Stimulated activated CD8-positive, alpha-beta memory T cell treated with anti-CD3 and anti-CD28 coated beads, Interleukin-15, amount 100 ng/mL, for 24 hours (primary cell): ENCODE results near the gene CLEC2L.
"Not testable (repeated sequence)": the region's sequence is repeated elsewhere in the genome, so short reads cannot be mapped to it uniquely, and the experiment has no call there.

Experiments
- DNase-seq: peaks from one replicate; pipeline ENCODE4 v3.0.0-alpha.2; 2020; ENCODE audit warnings: low read depth

The CLEC2L gene

GRCh38 chr7:139523968-139524815 is 707 bp downstream of the CLEC2L start:
- no peak for DNase-seq

DNA sequence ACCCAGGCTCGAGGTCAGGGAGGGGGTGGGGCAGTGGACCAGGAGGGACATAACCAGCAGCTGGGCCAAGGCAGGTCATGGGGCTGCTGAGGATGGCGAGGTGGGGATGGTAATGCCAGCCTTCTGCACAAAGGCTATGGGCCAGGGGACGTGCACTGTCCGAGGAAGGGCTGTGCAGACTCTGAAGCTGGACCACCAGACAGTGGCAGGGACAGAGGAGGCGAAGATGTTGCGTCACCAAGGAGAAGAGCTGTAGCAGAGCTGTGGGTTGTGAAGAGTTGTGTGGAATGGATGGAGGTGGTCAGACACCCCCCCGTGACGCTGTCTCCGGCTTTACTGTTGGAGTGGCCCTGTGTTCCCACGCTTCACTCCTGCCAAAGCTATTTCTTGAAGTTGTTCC is 1.8 kb downstream of the CLEC2L start:
- DNase-seq: no peak

DNA sequence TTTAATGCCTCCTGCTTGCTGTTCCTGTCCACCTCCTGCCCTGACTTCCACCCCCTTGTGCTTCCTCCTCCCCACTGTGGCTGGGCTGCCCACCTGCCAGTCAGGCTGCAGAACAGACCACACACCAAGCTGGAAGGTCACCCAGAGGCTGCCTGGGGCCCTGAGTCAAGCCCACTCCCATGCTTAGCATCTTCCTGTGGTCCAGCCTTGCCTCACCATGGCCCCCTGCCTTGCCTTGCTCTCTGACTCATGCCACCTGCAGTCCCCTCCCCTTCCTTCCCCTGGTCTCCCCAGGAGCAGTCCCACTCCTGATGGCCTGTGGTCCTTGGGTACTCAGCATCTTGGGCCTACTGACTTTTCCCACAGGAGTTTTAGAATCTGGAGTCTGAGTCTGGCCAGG is 2.3 kb downstream of the CLEC2L start:
- no peak for DNase-seq

- DNase-seq: no peak
Observed at GRCh38 chr7:139526578-139527544, 3.4 kb downstream of the CLEC2L start.

GRCh38 chr7:139531094-139531493 is 7.6 kb downstream of the CLEC2L start:
- DNase-seq: no peak

DNA sequence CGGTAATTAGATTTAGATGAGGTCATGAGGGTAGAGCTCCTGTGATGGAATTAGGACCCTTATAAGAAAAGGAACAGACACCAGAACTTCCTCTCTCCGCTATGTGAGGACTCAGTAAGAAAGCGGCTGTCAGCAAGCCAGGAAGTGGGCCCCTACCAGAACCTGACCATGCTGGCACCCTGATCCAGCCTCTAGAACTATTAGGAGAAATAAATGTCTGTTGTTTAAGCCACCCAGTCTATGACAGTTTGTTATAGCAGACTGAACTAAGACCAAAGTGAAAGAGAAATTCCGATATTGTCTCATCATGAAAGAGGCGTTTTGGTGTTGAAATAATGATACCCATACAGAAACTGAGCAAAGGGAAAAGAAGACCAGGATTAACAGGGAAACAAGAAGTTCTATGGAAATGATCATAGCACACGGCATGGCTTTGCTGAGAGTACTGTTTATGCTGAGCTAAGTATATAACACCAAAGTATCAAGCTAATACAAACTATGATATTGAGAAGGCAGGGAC is 9.2 kb downstream of the CLEC2L start:
- DNase-seq: no peak

- DNase-seq: no peak
Observed at GRCh38 chr7:139534096-139534495, 10.6 kb downstream of the CLEC2L start.

GRCh38 chr7:139534966-139535651 is 11.6 kb downstream of the CLEC2L start:
- DNase-seq: no peak

DNA sequence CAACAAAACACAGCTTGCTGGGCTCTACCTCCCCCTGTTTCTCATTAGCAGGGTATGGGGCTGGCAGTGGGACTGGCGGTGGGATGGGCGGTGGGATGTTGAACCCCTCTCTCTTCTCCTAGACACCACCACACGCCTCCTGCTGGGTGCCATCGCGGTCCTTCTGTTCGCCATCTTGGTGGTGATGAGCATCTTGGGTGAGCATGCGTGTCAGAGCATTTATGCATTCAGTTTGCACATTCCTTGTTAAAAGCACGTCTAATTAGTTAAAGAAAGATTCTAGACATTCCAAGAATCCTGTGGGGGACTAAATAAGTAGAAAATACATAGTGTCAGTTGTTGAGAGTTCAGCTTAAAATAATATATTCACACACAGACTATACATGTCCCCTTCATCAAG is 12.7 kb downstream of the CLEC2L start:
- no peak for DNase-seq

DNA sequence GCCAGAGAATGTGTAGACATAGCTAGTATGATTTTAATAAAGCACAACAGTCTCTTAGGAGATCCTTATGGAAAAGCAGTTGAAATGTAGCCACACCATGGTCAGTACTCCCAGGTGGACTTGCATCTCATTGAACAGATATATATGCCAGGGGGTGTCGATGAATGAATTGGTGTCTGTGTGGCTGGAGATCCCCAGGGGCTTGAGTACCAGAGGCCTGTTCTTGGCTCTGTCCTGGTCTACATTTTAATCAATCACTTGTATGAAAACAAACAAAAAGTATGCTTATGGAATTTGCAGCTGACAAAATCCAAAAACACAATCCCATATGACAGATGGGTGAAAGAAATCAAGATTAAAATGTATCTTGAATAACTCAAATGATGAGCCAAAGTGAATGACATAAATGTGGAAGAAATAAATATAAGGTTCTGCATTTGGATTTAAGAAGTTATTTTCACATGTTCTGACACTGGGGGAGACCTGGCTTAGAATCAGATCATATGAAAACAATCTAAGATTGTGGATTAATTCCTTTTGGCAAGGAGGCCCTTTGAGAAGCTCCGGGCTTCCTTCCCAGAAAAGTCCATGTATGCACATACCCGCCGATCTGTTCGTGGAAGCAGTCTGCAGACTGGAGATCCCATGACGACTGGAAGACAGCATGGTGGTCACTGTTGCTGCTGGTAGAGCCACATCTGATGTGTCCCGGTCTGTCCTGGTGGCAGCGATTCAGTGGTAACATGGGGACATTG is 15.6 kb downstream of the CLEC2L start:
- no peak for DNase-seq

DNA sequence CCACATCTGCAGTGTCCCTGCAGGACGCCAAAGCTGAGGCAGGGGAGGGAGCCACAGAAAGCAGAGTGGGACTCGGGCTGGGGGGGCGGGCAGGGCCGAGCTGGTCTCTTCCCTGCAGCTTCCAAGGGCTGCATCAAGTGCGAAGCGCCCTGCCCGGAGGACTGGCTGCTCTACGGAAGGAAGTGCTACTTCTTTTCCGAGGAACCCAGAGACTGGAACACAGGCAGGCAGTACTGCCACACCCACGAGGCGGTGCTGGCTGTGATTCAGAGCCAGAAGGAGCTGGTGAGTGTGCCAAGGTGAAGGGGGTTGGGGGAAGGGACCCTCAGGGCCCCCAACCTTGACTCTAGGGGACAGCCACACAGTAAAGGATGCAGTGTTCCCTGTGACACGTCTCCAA is 16.7 kb downstream of the CLEC2L start:
- no peak for DNase-seq

GRCh38 chr7:139541600-139542307 is 18.3 kb downstream of the CLEC2L start:
- DNase-seq: no peak

- no peak for DNase-seq
Observed at GRCh38 chr7:139542308-139543151, 19.0 kb downstream of the CLEC2L start.

DNA sequence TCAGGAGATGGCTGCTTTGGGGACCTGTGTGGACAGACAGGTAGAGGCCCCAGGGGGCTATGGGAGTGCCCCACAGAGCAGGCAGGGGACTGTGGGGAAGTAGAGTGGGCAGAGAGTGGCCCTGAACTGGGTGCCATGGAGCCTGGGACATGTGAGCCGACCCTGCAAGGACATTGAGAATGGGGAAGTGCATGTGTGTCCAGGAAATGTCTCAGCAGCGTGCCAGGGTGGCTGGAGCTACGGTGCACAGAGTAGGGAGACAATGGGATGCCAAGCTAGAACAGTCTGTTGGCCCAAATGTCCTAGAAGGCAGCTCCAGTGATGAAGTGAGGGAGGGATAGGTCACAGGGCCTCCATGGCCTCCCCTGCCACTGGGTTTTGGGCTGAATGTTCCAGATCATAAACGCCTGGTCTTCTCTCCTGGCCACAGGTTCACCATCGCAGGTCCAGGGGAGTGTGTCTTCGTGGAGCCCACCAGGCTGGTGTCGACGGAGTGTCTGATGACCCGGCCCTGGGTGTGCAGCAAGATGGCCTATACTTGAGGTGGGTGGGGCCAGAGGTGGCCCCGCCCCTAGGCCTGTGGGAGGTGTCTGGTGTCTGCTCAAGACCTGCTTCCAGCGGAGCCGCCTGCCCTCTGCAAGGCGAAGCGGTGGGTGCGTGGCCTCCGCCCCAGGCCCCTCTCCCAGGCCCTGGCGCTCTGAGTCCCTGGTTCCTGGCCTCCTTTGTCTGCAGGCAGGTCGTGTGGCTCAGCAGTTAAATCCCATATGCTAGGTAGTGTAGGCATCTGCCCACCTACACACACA is 20.5 kb downstream of the CLEC2L start:
- no peak for DNase-seq

GRCh38 chr7:139544645-139545044 is 21.2 kb downstream of the CLEC2L start:
- no peak for DNase-seq

- DNase-seq: no peak
Observed at GRCh38 chr7:139548302-139549028, 25.0 kb downstream of the CLEC2L start.

DNA sequence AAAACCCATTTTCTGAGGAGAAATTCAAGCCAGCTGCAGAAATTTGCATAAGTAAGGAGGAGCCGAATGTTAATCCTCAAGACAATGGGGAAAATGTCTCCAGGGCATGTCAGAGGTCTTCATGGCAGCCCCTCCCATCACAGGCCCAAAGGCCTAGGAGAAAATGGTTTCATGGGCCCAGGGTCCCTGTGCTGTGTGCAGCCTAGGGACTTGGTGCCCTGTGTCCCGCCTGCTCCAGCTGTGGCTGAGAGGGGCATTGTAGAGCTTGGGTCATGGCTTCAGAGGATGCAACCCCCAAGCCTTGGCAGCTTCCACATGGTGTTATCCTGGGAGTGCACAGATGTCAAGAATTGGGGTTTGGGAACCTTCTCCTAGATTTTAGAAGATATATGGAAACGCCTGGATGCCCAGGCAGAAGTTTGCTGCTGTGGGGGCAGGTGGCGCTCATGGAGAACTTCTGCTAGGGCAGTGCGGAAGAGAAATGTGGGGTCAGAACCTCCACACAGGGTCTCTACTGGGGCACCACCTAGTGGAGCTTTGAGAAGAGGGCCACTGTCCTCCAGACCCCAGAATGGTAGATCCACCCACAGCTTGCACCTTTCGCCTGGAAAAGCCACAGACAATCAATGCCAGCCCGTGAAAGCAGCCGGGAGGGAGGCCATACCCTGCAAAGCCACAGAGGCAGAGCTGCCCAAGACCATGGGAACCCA is 30.7 kb downstream of the CLEC2L start:
- not testable (repeated sequence) for DNase-seq
